G401.6 (cell line): Measurements from ENCODE around the gene PLEKHG3.
"Not testable (repeated sequence)": the region's sequence is repeated elsewhere in the genome, so short reads cannot be mapped to it uniquely, and the experiment has no call there.

ENCODE experiments used
- FAIRE-seq: peaks from 2 replicates; lab custom pipeline; 2012; peaks lifted over from hg19 to GRCh38; lab: Jason Lieb, UNC

Gene PLEKHG3

GRCh38 chr14:64704143-64704742 is at the start of gene PLEKHG3:
Gene PLEKHG3 (plus strand): TSS chr14:64704424. CDS start chr14:64727632, 23,208 bp downstream.
- FAIRE-seq, result no peak

DNA sequence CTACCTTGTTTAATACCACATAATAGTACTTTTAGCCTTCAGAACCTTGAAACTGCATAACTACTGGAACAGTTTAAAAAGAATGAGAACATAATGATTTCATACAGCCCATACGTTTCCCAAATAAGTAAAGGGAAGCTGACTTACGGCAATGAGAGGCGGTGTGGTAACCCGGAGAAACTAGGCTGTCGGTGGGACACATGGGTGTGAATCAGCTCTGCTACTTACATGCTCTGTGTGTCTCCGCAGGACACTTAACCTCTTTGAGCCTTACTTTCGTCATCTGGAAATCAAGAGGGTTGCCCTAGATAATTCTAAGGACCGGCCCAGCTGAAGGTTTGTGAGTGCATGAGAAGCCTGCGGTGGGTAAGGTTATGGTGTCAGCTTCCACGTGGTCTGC is 49.3 kb upstream of the PLEKHG3 start:
- no peak for FAIRE-seq

DNA sequence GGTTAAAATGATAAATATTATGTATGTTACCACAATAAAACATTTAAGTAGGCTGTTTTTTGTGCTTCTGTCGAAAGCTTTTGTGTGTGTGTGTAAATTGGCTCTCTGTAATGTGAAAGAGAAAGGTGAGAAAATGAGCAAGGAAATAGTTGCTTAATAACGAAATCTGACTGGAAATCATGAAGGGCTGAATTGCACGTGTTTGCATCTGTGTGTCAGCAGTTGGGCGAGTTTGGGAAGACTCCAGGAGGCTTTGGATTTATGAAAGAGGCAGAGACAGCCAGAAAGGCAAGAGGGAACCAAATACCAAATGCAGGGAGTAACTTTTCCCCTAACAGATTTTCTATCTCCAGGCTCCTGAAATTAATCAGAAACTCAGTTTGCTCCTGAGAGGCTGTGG is 47.2 kb upstream of the PLEKHG3 start:
- FAIRE-seq, result no peak

GRCh38 chr14:64658201-64658600 is 46.0 kb upstream of the PLEKHG3 start:
- FAIRE-seq, result no peak

DNA sequence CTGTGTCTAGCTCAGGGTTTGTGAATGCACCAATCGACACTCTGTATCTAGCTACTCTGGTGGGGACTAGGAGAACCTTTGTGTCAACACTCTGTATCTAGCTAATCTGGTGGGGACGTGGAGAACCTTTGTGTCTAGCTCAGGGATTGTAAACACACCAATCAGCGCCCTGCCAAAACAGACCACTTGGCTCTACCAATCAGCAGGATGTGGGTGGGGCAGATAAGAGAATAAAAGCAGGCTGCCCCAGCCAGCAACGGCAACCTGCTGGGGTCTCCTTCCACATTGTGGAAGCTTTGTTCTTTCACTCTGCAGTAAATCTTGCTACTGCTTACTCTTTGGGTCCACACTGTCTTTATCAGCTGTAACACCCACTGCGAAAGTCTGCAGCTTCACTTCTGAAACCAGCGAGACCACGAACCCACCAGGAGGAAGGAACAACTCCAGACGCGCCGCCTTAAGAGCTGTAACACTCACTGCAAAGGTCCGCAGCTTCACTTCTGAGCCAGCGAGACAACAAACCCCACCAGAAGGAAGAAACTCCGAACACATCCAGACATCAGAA is 45.4 kb upstream of the PLEKHG3 start:
- FAIRE-seq, result not testable (repeated sequence)

DNA sequence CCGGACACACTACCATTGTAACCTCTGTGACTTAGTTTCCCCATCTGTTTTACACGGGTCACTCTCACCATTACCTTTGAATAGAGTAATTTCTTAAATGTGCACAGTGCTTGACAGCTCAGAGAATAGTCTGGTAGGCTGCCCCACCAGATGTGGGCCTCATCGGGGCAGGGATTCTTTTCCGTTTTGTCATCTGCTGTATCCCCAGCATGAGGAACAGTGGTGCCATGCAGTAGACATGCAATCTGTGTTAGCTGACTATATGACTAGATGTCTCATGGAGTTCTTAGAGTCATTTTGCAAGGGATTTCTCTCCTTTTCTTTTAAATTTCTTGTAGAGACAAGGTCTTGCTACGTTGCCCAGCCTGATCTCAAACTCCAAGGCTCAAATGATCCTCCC is 44.9 kb upstream of the PLEKHG3 start:
- no peak for FAIRE-seq

GRCh38 chr14:64663174-64663573 is 41.0 kb upstream of the PLEKHG3 start:
- FAIRE-seq, result no peak

- FAIRE-seq, result peak; percentile 84
Observed at GRCh38 chr14:64671591-64671990, 32.6 kb upstream of the PLEKHG3 start.

- no peak for FAIRE-seq
Observed at GRCh38 chr14:64673316-64673715, 30.9 kb upstream of the PLEKHG3 start.

DNA sequence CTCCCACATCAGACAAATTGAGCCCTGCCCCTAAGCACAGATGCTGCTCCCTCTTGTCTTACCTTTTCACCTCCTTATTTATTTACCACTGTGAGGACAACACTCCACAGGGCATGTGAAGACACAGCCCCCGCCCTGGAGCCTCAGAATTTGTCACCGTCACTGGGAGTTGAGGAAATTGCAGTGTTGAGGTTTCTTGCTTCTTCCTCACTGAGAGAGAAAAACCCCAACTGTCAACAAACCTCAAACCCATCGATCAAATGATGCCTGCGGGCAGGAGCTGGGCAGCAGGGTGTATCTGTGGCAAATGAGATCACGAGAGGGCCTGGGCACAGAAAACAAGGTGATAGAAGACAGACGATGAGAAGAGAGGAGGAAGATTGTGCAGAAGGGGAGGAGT is 30.5 kb upstream of the PLEKHG3 start:
- no peak for FAIRE-seq

GRCh38 chr14:64674829-64675228 is 29.4 kb upstream of the PLEKHG3 start:
- FAIRE-seq, result no peak

- no peak for FAIRE-seq
Observed at GRCh38 chr14:64675312-64675711, 28.9 kb upstream of the PLEKHG3 start.

- FAIRE-seq, result no peak
Observed at GRCh38 chr14:64676410-64677008, 27.7 kb upstream of the PLEKHG3 start.

DNA sequence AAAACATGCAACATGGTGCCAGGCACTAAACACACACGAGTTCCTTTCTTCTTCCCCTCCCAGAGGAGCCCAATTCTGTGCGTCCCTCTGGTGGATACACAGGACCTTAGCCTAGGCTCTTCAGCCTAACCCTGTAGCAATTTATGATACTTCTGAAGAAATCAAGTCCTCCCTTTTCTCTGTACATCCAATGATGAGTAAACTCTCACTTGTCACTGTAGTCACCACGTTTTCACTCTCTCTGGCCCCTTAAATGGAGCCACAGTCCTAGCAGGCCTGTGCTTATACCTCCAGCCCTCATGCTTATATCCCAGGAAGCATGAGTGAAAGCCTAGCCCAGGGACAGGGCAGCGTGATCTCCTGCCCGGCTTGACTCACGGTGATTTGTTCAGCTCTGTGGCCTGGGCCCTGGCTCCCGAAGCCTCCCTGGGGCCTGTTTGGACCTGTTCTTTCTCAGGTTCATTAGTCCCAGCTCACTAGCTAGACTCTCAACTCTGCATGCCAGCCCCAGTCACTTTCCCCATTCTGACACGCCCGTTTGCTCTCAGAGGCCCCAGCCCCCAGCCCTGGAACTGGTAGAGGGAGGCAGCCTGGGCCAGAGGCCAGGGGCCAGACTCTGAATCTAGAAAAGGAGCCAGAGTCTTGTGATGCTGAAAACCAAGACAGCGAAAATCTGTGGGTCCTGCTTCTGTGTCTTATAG is 24.1 kb upstream of the PLEKHG3 start:
- no peak for FAIRE-seq

GRCh38 chr14:64680714-64681065 is 23.5 kb upstream of the PLEKHG3 start:
- FAIRE-seq, result no peak

GRCh38 chr14:64681796-64682710 is 22.2 kb upstream of the PLEKHG3 start:
- no peak for FAIRE-seq

DNA sequence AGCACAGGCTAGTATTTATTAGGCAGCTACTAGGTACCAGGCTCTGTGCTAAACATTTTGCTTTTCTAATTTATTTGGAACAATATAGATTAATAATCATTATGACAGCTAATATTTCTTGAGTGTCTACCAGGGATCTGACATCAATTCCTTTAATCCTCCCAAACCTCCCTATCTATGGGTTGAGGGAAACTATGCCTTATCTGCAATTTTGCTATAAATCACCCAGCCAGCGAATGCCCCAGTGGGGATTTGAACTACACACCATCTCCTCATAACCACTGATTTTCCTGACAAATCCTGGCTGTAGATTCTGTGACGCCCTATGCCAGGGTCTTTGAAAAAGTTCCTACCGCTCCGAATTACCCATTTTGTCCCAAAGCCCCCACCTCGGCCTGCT is 21.4 kb upstream of the PLEKHG3 start:
- FAIRE-seq, result no peak

DNA sequence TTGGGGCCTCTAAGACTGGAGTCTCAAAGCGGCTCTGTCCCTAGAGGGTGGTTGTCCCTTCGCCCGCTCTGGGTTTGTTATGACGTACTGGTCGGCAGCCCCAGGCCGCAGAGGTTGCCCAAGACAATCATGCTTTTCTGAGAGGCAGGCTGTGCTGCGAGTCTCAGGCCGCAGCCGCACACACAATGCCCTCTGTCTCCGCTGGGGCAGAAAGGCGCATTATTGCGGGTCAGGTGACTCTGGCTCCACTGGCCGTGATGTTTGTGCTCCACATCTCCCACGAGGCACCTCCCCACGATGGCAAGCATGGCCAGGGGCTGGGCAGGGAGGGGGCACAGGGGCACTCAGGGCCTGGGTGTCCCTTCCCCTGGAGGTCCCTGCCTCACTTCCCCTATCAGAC is 21.0 kb upstream of the PLEKHG3 start:
- no peak for FAIRE-seq

- no peak for FAIRE-seq
Observed at GRCh38 chr14:64684091-64684490, 20.1 kb upstream of the PLEKHG3 start.

DNA sequence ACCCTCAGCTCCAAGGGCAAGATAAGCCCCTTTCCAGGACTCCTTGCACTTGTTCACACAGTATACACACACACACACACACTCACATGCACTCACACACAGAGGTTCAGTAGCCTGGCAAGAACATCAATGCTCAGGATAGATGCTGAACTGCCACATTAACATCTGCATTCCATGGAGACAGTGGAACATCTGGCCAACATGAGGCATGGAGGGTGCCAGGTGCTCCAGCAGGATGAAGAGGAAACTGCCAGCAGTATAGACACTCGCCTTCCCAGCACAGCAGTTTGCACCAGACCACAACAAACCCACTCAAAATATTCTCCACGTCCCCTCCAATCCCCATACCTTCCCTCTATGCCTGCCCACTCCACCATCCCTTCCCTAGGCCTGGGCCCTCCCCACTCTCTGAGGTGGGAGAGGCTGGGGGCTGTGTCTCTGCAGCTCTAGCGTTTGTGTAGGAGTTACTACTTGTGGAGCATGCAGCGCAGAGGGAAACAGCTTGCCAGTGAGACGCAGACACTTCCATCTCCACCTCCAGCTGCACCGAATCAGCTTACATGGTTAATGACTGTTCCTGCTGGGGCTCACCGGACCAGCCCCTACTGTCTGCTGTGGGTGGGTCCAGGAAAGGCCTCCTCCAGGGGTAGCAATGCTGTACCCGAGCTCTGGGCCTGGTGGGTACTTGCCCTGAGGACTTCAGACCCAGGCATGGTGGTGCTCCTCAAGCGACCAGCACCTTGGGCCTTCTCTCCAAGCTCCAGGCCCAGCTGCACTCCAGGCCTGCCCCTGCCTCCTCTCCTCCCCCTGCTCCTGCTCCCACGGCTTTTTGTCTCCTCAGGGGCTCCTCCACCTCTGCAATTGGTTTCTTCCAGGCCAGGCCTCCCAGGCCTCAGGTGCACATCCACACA is 18.6 kb upstream of the PLEKHG3 start:
- no peak for FAIRE-seq

- FAIRE-seq, result no peak
Observed at GRCh38 chr14:64686282-64686615, 18.0 kb upstream of the PLEKHG3 start.

DNA sequence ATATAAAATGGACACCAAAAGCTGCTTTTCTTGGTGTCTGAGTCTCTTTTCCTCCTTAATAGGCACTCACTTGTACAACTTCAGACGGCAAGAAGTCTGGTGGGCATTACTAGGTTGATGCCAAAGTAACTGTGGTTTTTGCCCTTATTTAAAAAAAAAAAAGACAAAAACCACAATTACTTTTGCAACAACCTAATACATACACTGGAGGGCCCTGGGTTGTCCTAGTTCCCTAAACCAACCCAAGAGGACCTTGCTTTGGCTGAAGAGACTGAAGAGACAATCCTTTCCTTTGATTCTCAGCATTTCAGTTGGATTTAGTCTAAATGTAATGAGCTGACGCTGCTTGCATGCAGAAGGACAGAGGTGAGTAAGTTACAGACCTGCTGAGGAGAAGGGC is 16.2 kb upstream of the PLEKHG3 start:
- no peak for FAIRE-seq
